HCT116 (cell line): Measurements from ENCODE around the gene FGF14. TPM values are rescaled to one million over a fixed set of nuclear protein-coding genes. Genes with fewer than 3 reads are reported as not detected.

Source experiments
- ATAC-seq: fragments of 200-7000 bp; cut with Tn5 transposase; 2 replicates; pipeline ENCODE4 v1.9.1; 2020; ENCODE audit warnings: mild to moderate bottlenecking, moderate library complexity
- BruUV-seq: library from RNA; stranded (reverse); fragments of 400-500 nt; replicated peaks from 2 replicates; lab custom pipeline; 2021; lab: Mats Ljungman, UMichigan
- CTCF ChIA-PET: fragments of 300-600 bp; sonication (Branson Sonifier 250); formaldehyde crosslinking; loops from one replicate; lab custom pipeline; 2021; ENCODE audit warnings: antibody characterized with exemption; lab: Charles Lee
- POLR2A ChIA-PET: fragments of 300-600, 350-600 bp; sonication (Branson Sonifier 250); formaldehyde crosslinking; loops from one replicate; lab custom pipeline; 2021; ENCODE audit warnings: antibody characterized with exemption; lab: Charles Lee
- RAD21 ChIA-PET, 2 experiments: fragments of 300-600 bp; sonication (Branson Sonifier 250); formaldehyde crosslinking; loops; one replicate each; lab custom pipeline; 2023; ENCODE audit warnings: low total read pairs in 2 of 2; ENCODE audit not compliant: uncharacterized antibody in 2 of 2, unreplicated experiment in 2 of 2, low non-redundant PET in 1 of 2; lab: Charles Lee
- DNase-seq: peaks from one replicate; pipeline ENCODE4 v3.0.0-alpha.2; 2010; ENCODE audit warnings: low read depth, low spot score
- H2AFZ ChIP-seq: fragments of 200-600 bp; shearing (Covaris generic), sonication (generic); 2 replicates; pipeline ENCODE4 v1.6.1; 2017; ENCODE audit warnings: low read depth, mixed run types, mixed read lengths, antibody characterized with exemption, low read length; ENCODE audit not compliant: poor library complexity, severe bottlenecking
- H3K27ac ChIP-seq: 2 replicates; pipeline ENCODE4 v1.5.1; 2012; ENCODE audit warnings: low read depth, low read length
- H3K27me3 ChIP-seq: fragments of 200-600 bp; sonication (generic); 2 replicates; pipeline ENCODE4 v1.6.1; 2016; ENCODE audit warnings: mixed run types, low read length, mixed read lengths; ENCODE audit not compliant: insufficient read depth
- H3K36me3 ChIP-seq, 2 experiments: fragments of 200-500 bp in 1 of 2; fragments of 200-600 bp in 1 of 2; sonication (Bioruptor generic) in 1 of 2; sonication (generic) in 1 of 2; 2 replicates each; pipeline versions ENCODE4 v1.5.1 to v1.6.1; 2014 to 2016; ENCODE audit warnings: low read length in 2 of 2, inconsistent platforms in 1 of 2, mixed read lengths in 1 of 2, mixed run types in 1 of 2; ENCODE audit not compliant: insufficient read depth in 2 of 2, control insufficient read depth in 1 of 2
- H3K4me1 ChIP-seq, 2 experiments: fragments of 200-600 bp in 1 of 2; sonication (generic) in 1 of 2; 2 replicates each; pipeline versions ENCODE4 v1.5.1 to v1.6.1; 2012 to 2017; ENCODE audit warnings: low read length in 2 of 2, inconsistent platforms in 1 of 2, mild to moderate bottlenecking in 1 of 2, mixed read lengths in 1 of 2, mixed run types in 1 of 2, moderate library complexity in 1 of 2; ENCODE audit not compliant: insufficient read depth in 2 of 2, control insufficient read depth in 1 of 2
- H3K4me2 ChIP-seq: fragments of 200-600 bp; sonication (generic); 2 replicates; pipeline ENCODE4 v1.6.1; 2017; ENCODE audit warnings: mixed run types, low read length, mixed read lengths
- H3K4me3 ChIP-seq, 2 experiments: fragments of 200-600 bp in 1 of 2; sonication (generic) in 1 of 2; replicated peaks in 1 of 2; 2 replicates each; pipeline ENCODE4 v1.5.1; 2011 to 2016; ENCODE audit warnings: low read length in 2 of 2, control low read depth in 1 of 2, low read depth in 1 of 2, mild to moderate bottlenecking in 1 of 2, mixed read lengths in 1 of 2, mixed run types in 1 of 2
- H3K79me2 ChIP-seq: fragments of 200-600 bp; sonication (generic); 2 replicates; pipeline ENCODE4 v1.6.1; 2017; ENCODE audit warnings: mild to moderate bottlenecking, mixed run types, low read length, moderate library complexity, mixed read lengths; ENCODE audit not compliant: insufficient read depth
- H3K9ac ChIP-seq: fragments of 200-600 bp; sonication (generic); 2 replicates; pipeline ENCODE4 v1.6.1; 2016; ENCODE audit warnings: low read length, mixed read lengths
- H3K9me2 ChIP-seq: fragments of 200-600 bp; sonication (generic), shearing (Covaris generic); 2 replicates; pipeline ENCODE4 v1.6.1; 2017; ENCODE audit warnings: mixed run types, mild to moderate bottlenecking, moderate library complexity; ENCODE audit not compliant: insufficient read depth
- H3K9me3 ChIP-seq, 2 experiments: fragments of 200-500 bp in 1 of 2; fragments of 200-600 bp in 1 of 2; sonication (Bioruptor generic) in 1 of 2; sonication (generic) in 1 of 2; 2 replicates each; pipeline ENCODE4 v1.6.1; 2014 to 2017; ENCODE audit warnings: low read length in 2 of 2, mixed read lengths in 2 of 2, inconsistent platforms in 1 of 2, low read depth in 1 of 2, mild to moderate bottlenecking in 1 of 2, mixed run types in 1 of 2, moderate library complexity in 1 of 2; ENCODE audit not compliant: control insufficient read depth in 1 of 2, insufficient read depth in 1 of 2
- H4K20me1 ChIP-seq: fragments of 200-600 bp; sonication (generic), shearing (Covaris generic); 2 replicates; pipeline ENCODE4 v1.6.1; 2017; ENCODE audit warnings: mixed run types, mild to moderate bottlenecking, moderate library complexity; ENCODE audit not compliant: insufficient read depth
- CBX3 ChIP-seq: IDR thresholded peaks from 2 replicates; pipeline ENCODE4 v1.6.1; 2012; ENCODE audit warnings: low read depth
- CEBPB ChIP-seq: IDR thresholded peaks from 2 replicates; pipeline ENCODE4 v1.6.1; 2012; ENCODE audit warnings: low read depth
- EGR1 ChIP-seq: IDR thresholded peaks from 2 replicates; pipeline ENCODE4 v1.6.1; 2012; ENCODE audit warnings: low read depth
- ELF1 ChIP-seq: IDR thresholded peaks from 2 replicates; pipeline ENCODE4 v1.6.1; 2012; ENCODE audit warnings: low read depth, borderline replicate concordance
- EZH2 ChIP-seq: fragments of 200-600 bp; sonication (generic); IDR thresholded peaks from 2 replicates; pipeline ENCODE4 v1.6.1; 2017; ENCODE audit warnings: antibody characterized with exemption, mixed run types
- JUND ChIP-seq: IDR thresholded peaks from 2 replicates; pipeline ENCODE4 v1.6.1; 2012
- POLR2A ChIP-seq: IDR thresholded peaks from 2 replicates; pipeline ENCODE4 v1.7.0; 2011; ENCODE audit warnings: borderline replicate concordance; ENCODE audit not compliant: insufficient read depth, insufficient read length; ENCODE audit errors: extremely low read depth
- POLR2AphosphoS5 ChIP-seq: IDR thresholded peaks from 2 replicates; pipeline ENCODE4 v1.6.1; 2011; ENCODE audit warnings: mild to moderate bottlenecking, low read depth, low read length, moderate library complexity
- RAD21 ChIP-seq: IDR thresholded peaks from 2 replicates; pipeline ENCODE4 v1.6.1; 2012; ENCODE audit warnings: low read depth, mild to moderate bottlenecking
- REST ChIP-seq: IDR thresholded peaks from 2 replicates; pipeline ENCODE4 v1.6.1; 2012; ENCODE audit warnings: low read depth
- TCF7L2 ChIP-seq: IDR thresholded peaks from 2 replicates; pipeline ENCODE4 v1.7.0; 2011; ENCODE audit warnings: borderline replicate concordance, inconsistent platforms; ENCODE audit not compliant: insufficient read depth, insufficient read length; ENCODE audit errors: extremely low read depth
- YY1 ChIP-seq: IDR thresholded peaks from 2 replicates; pipeline ENCODE4 v1.6.1; 2011; ENCODE audit warnings: low read length, low read depth, moderate library complexity, mild to moderate bottlenecking; ENCODE audit not compliant: insufficient replicate concordance; ENCODE audit errors: extremely low read depth
- ZFX ChIP-seq: fragments of 450-650 bp; IDR thresholded peaks from 2 replicates; pipeline ENCODE4 v1.6.1; 2017
- ZNF274 ChIP-seq: fragments of 200-500 bp; sonication (Bioruptor generic); IDR thresholded peaks from 2 replicates; pipeline ENCODE4 v1.6.1; 2014; ENCODE audit warnings: mild to moderate bottlenecking, low read depth, low read length, inconsistent platforms
- intact Hi-C: fragments of 100-400 bp; cut with micrococcal nuclease; formaldehyde crosslinking; loops from 2 replicates; pipeline ENCODE4 v1.10.0; 2022
- total RNA-seq: library from RNA; stranded (reverse); gene quantifications from one replicate; pipeline ENCODE4 v1.2.1, GENCODE V29; 2021; ENCODE audit not compliant: unreplicated experiment
- TF ChIP-seq, protein P1 (sequence below): IDR thresholded peaks from 2 replicates; pipeline ENCODE4 v1.6.1; 2012
- TF ChIP-seq, protein P2 (sequence below), 3 experiments: fragments of 200-600 bp in 1 of 3; sonication (generic) in 1 of 3; IDR thresholded peaks in 2 of 3; conservative IDR thresholded peaks in 1 of 3; 2 replicates each; pipeline ENCODE4 v1.5.1; 2012 to 2017; ENCODE audit warnings: low read depth in 2 of 3, low read length in 2 of 3, antibody characterized with exemption in 1 of 3, borderline replicate concordance in 1 of 3, control low read depth in 1 of 3, mild to moderate bottlenecking in 1 of 3, mixed read lengths in 1 of 3, mixed run types in 1 of 3, moderate library complexity in 1 of 3; ENCODE audit not compliant: insufficient read depth in 1 of 3

FGF14 gene
- total RNA-seq, 1 experiment from 2014 or later = not detected

DNA sequence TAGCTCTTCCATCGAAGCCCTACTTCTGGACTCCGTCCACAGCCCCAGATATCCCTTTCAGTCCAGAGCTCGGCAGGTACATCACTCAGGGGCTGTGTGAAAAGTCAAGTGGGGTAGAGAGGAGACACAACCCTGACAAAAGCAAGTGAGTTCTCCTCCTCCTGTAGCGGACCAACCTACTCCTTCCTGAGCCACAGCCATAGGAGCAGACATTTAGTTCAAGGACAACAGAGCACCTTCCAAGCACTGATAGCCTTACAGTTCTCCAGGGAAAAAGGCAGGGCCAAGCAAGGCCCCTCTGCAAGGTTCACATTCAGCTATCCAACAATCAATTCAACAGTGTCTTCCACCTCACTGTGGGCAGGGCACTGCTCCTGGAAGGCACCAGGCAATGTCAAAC lies 89.0 kb downstream of the FGF14 start:
- H3K4me2 ChIP-seq = no peak overlapping the region
- ATAC-seq (no peak), DNase-seq (no peak)
- no peak overlapping the region for H3K27ac ChIP-seq
- CTCF ChIA-PET = no interaction called here
- H3K4me3 ChIP-seq = no peak overlapping the region
- no TSS peak for BruUV-seq
- RAD21 ChIA-PET = no interaction called here
- no peaks in the 10 kb centered on the region for H4K20me1 ChIP-seq
- no peak overlapping the region for H3K9ac ChIP-seq
- no peak overlapping the region for H2AFZ ChIP-seq
- no peaks in the 10 kb centered on the region for H3K27me3 ChIP-seq
- no peaks in the 10 kb centered on the region for H3K9me2 ChIP-seq
- no peak for TF ChIP-seq ZFX
- TF ChIP-seq TCF7L2 = no peak
- TF ChIP-seq CEBPB = no peak
- TF ChIP-seq POLR2AphosphoS5 = no peak
- TF ChIP-seq YY1 = no peak
- TF ChIP-seq, protein P1, sequence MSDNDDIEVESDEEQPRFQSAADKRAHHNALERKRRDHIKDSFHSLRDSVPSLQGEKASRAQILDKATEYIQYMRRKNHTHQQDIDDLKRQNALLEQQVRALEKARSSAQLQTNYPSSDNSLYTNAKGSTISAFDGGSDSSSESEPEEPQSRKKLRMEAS = no peak
- no peak for TF ChIP-seq CBX3
- TF ChIP-seq REST = no peak
- no peak for TF ChIP-seq ZNF274
- TF ChIP-seq RAD21 = no peak
- no peak for TF ChIP-seq EZH2
- TF ChIP-seq ELF1 = no peak
- TF ChIP-seq POLR2A = no peak
- TF ChIP-seq, protein P2, sequence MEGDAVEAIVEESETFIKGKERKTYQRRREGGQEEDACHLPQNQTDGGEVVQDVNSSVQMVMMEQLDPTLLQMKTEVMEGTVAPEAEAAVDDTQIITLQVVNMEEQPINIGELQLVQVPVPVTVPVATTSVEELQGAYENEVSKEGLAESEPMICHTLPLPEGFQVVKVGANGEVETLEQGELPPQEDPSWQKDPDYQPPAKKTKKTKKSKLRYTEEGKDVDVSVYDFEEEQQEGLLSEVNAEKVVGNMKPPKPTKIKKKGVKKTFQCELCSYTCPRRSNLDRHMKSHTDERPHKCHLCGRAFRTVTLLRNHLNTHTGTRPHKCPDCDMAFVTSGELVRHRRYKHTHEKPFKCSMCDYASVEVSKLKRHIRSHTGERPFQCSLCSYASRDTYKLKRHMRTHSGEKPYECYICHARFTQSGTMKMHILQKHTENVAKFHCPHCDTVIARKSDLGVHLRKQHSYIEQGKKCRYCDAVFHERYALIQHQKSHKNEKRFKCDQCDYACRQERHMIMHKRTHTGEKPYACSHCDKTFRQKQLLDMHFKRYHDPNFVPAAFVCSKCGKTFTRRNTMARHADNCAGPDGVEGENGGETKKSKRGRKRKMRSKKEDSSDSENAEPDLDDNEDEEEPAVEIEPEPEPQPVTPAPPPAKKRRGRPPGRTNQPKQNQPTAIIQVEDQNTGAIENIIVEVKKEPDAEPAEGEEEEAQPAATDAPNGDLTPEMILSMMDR (IDR thresholded peaks at IDR 0.05 in 2 of 3, conservative IDR thresholded peaks at IDR 0.05 in 1 of 3; ENCODE audit: borderline replicate concordance in 1 of 3, insufficient read depth in 1 of 3, low read depth in 2 of 3, low read length in 2 of 3) = no peak
- TF ChIP-seq JUND = no peak
- TF ChIP-seq EGR1 = no peak
- H3K4me1 ChIP-seq = no peaks in the 10 kb centered on the region
- intact Hi-C loops = no loop called here
- H3K79me2 ChIP-seq = no peaks in the 10 kb centered on the region
- no peaks in the 10 kb centered on the region for H3K9me3 ChIP-seq
- H3K36me3 ChIP-seq = no peaks in the 10 kb centered on the region
- POLR2A ChIA-PET = no interaction called here
